HUES64 (cell line): Measurements from ENCODE around the gene GRK3. TPM values are rescaled to one million over a fixed set of nuclear protein-coding genes. Genes with fewer than 3 reads are reported as not detected.
"Not testable (repeated sequence)": the region's sequence is repeated elsewhere in the genome, so short reads cannot be mapped to it uniquely, and the experiment has no call there.

ENCODE experiments used
- H3K27ac ChIP-seq: 2 replicates; pipeline ENCODE4 v1.7.0; 2013; ENCODE audit warnings: low read depth, low read length, inconsistent platforms
- H3K27me3 ChIP-seq: 2 replicates; pipeline ENCODE4 v1.6.1; 2013; ENCODE audit warnings: mild to moderate bottlenecking, low read length; ENCODE audit not compliant: insufficient read depth
- H3K36me3 ChIP-seq: 2 replicates; pipeline ENCODE4 v1.6.1; 2013; ENCODE audit warnings: mild to moderate bottlenecking, low read length; ENCODE audit not compliant: insufficient read depth
- H3K4me1 ChIP-seq: 2 replicates; pipeline ENCODE4 v1.6.1; 2013; ENCODE audit warnings: mild to moderate bottlenecking, low read length, moderate library complexity; ENCODE audit not compliant: insufficient read depth
- H3K4me3 ChIP-seq: 2 replicates; pipeline ENCODE4 v1.5.1; 2013; ENCODE audit warnings: mild to moderate bottlenecking, low read length, moderate library complexity
- H3K9ac ChIP-seq: 2 replicates; pipeline ENCODE4 v1.6.1; 2013; ENCODE audit warnings: mild to moderate bottlenecking, low read depth, low read length
- H3K9me3 ChIP-seq: 2 replicates; pipeline ENCODE4 v1.6.1; 2013; ENCODE audit warnings: low read depth, low read length; ENCODE audit not compliant: insufficient read depth
- WGBS: fragments of 150-250, 120-280 bp; methylation state at CpG from one replicate; pipeline ENCODE4 v1.1.7; 2013; ENCODE audit warnings: missing lambda C conversion rate; 5-methylcytosine and 5-hydroxymethylcytosine counted together
- polyA plus RNA-seq, 2 experiments: library from polyadenylated mRNA; stranded (reverse); fragments of 50-300 nt; gene quantifications; one replicate each; pipeline ENCODE4 v1.2.3, GENCODE V29; 2013

GRK3 gene
- polyA plus RNA-seq (2013, experiment 1 of 2), result 11.2 TPM
- 11.3 TPM for polyA plus RNA-seq (2013, experiment 2 of 2)

GRCh38 chr22:25564320-25564978, at the start of gene GRK3:
Gene GRK3 (plus strand): TSS chr22:25564675. CDS start chr22:25565041, 366 bp downstream.
- peaks cover 17% of the 10 kb centered on the region for H3K27me3 ChIP-seq
- peak within 1 kb of the TSS; percentile 73 for H3K4me3 ChIP-seq
- no peaks in the 10 kb centered on the region for H3K9me3 ChIP-seq
- no peak within 1 kb of the TSS for H3K27ac ChIP-seq
- H3K36me3 ChIP-seq, result no peaks in the 10 kb centered on the region
- under 1% methylated on average over 73 of the region's 73 CpGs for WGBS
- H3K4me1 ChIP-seq, result peaks cover 36% of the 10 kb centered on the region
- H3K9ac ChIP-seq, result peak within 1 kb of the TSS; percentile 55

DNA sequence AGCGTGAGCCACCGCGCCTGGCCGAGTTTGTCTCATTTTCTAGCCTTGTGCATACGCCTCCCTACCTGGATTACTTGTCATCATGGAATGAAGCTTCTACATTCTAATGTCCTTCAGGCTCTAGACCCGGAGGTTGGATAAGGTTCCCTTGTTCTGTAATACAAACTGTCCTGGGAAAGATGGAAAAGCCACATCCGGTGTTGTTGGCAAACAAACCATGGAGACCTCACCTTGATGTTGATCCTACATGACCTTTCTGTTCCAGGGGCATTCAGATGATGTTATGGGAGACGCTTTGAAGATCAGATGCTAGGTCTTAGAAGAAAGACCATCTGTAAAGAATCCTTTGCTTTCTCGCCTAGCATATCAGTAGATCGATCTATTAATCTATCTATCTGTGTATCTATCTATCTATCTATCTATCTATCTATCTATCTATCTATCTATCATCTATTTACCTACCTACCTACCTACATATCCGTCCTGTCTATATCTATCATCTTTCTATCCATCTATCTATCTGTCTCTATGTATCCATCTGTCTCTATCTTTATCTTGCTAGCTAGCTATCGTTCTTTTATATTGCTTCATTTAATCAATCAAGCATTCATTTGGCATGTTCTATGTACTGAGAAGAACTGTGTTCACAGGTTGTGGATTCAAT, 46.3 kb upstream of the GRK3 start:
- H3K4me1 ChIP-seq, result peaks cover 11% of the 10 kb centered on the region
- H3K27ac ChIP-seq, result no peak overlapping the region
- H3K9me3 ChIP-seq, result no peaks in the 10 kb centered on the region
- H3K27me3 ChIP-seq, result no peaks in the 10 kb centered on the region
- H3K4me3 ChIP-seq, result no peak overlapping the region
- 94% methylated on average over 12 of the region's 12 CpGs for WGBS
- H3K36me3 ChIP-seq, result no peaks in the 10 kb centered on the region
- no peak overlapping the region for H3K9ac ChIP-seq

- no peaks in the 10 kb centered on the region for H3K4me1 ChIP-seq
- no peak overlapping the region for H3K9ac ChIP-seq
- H3K27me3 ChIP-seq, result no peaks in the 10 kb centered on the region
- 87% methylated on average over 1 of the region's 1 CpG for WGBS
- no peaks in the 10 kb centered on the region for H3K36me3 ChIP-seq
- 0 out of 2 replicates have a peak, but pooled peaks cover 4% of the 10 kb centered on the region for H3K9me3 ChIP-seq
- no peak overlapping the region for H3K27ac ChIP-seq
- H3K4me3 ChIP-seq, result no peak overlapping the region
Measured at GRCh38 chr22:25525376-25525775, 39.1 kb upstream of the GRK3 start.

DNA sequence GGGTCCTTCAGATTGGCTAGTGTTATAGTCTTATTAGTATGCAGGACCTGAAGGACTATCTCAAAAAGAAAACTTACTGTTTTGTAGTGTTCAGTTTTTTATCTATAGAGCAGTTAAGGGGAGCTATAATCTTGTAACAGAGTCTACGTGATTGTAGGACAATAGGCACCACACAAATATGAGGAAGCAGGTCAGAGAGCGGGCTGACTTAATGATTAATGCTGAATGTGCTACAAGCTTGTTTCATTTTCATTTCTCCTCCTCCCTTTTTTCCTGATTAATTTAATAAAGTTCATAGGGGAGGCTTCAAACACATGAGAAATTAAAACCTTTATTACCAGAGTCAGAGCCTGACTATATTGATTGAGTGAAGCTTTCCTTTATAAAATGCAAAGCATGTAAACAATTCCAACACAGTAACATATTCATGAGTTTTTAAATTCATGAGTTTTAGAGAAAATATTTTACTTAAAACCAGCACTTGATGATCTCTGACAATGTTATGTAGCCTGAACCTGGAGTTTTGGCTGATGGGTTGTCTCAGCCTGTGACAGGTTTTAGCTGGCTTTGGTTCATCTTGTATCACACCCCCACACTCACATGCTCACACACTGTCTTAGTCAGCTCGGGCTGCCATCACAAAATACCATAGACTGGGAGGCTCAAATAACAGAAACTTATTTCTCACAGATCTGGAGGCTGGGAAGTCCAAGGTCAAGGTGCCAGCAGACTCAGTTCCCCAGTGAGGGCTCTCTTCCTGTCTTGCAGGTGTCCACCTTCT, 38.5 kb upstream of the GRK3 start:
- H3K27ac ChIP-seq, H3K9ac ChIP-seq, H3K4me1 ChIP-seq, H3K4me3 ChIP-seq, H3K27me3 ChIP-seq, H3K36me3 ChIP-seq, H3K9me3 ChIP-seq: not testable (repeated sequence)
- WGBS, result 76% methylated on average over 3 of the region's 3 CpGs

GRCh38 chr22:25527016-25527415, 37.5 kb upstream of the GRK3 start:
- H3K27ac ChIP-seq, H3K9ac ChIP-seq, H3K4me1 ChIP-seq, H3K4me3 ChIP-seq, H3K9me3 ChIP-seq, H3K27me3 ChIP-seq, H3K36me3 ChIP-seq: not testable (repeated sequence)
- WGBS, result 100% methylated on average over 1 of the region's 1 CpG

DNA sequence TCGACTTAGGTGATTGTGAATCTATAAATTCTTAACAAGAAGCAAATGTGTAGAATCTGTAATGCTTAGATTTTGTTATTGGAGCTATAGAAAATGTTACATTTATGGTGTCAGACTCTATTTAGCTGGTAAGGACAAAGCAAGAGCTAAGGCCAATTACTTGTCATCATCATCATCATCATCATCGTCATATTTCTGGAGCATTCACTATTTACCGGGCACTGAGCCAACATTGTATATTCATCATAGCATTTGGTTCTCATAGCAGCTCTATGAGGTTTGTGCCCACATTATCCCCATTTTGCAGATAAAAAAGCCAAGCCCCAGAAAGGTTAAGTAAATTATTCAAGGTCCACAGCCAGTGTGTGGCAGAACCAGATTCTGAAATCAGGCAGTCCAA, 36.4 kb upstream of the GRK3 start:
- not testable (repeated sequence) for H3K27ac ChIP-seq, H3K4me1 ChIP-seq, H3K9me3 ChIP-seq, H3K9ac ChIP-seq, H3K4me3 ChIP-seq, H3K36me3 ChIP-seq, H3K27me3 ChIP-seq
- 81% methylated on average over 2 of the region's 3 CpGs for WGBS

DNA sequence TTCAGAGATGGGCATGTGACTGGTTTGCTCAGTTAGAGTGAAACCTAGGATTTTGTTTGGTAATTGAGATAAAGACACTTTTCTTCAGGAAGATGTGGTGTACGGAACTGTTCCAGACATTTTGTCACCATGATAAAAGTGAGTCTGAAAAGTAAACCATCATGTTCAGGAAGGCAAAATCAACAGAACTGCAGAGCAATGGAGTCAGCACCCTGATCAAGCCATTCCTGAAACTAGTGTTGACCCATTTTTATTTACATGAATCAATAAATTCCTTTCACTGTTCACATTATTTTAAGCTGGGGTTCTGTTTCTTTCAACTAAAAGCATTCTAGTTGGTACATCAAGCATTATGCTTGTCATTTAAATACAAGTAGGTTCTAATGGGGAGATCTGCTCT, 35.4 kb upstream of the GRK3 start:
- H3K27ac ChIP-seq, H3K9me3 ChIP-seq, H3K9ac ChIP-seq, H3K4me3 ChIP-seq, H3K4me1 ChIP-seq, H3K27me3 ChIP-seq, H3K36me3 ChIP-seq: not testable (repeated sequence)
- WGBS, result 89% methylated on average over 1 of the region's 1 CpG

GRCh38 chr22:25529541-25530137, 34.8 kb upstream of the GRK3 start:
- H3K9me3 ChIP-seq, H3K4me1 ChIP-seq, H3K27ac ChIP-seq, H3K4me3 ChIP-seq, H3K36me3 ChIP-seq, H3K27me3 ChIP-seq, H3K9ac ChIP-seq: not testable (repeated sequence)
- WGBS, result 97% methylated on average over 2 of the region's 4 CpGs

DNA sequence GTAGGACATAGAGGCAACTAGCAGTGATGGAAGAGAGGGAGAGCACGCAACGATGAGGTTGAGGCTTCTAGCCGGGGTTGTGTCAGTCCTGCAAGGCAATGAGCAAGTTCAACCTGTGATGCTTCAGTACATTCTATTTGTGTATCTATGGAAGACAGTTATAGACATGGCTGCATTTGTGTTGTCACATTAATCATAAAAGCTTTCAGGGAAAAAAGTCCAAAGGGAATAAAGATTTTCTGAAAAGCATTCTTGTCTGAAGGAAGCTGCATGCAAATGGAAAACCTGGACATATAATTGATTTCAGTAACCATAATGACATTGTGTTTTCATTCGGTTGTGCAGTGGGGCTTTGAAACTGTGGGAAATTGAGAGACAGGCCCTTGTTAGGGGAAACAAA, 32.8 kb upstream of the GRK3 start:
- H3K4me1 ChIP-seq, H3K4me3 ChIP-seq, H3K9me3 ChIP-seq, H3K9ac ChIP-seq, H3K36me3 ChIP-seq, H3K27me3 ChIP-seq, H3K27ac ChIP-seq: not testable (repeated sequence)
- WGBS, result 100% methylated on average over 1 of the region's 4 CpGs

DNA sequence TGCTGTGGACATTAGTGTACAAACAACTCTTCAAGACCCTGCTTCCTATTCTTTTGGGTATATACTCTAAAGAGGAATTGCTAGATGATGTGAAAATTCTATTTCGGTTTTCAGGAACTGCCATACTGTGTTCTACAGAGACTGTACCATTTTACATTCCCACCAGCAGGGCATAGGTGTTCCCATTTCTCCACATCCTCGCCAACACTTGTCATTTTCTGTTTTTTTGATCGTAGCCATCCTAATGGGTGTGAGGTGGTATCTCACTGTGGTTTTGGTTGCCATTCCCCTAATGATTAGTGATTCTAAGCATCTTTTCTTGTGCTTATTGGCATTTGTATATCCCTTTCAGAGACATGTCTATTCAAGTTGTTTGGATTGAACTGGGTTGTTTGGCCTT, 29.8 kb upstream of the GRK3 start:
- 100% methylated on average over 2 of the region's 3 CpGs for WGBS
- no peaks in the 10 kb centered on the region for H3K4me1 ChIP-seq
- H3K9me3 ChIP-seq, result no peaks in the 10 kb centered on the region
- H3K4me3 ChIP-seq, result no peak overlapping the region
- no peaks in the 10 kb centered on the region for H3K36me3 ChIP-seq
- H3K27ac ChIP-seq, result no peak overlapping the region
- no peaks in the 10 kb centered on the region for H3K27me3 ChIP-seq
- H3K9ac ChIP-seq, result no peak overlapping the region

DNA sequence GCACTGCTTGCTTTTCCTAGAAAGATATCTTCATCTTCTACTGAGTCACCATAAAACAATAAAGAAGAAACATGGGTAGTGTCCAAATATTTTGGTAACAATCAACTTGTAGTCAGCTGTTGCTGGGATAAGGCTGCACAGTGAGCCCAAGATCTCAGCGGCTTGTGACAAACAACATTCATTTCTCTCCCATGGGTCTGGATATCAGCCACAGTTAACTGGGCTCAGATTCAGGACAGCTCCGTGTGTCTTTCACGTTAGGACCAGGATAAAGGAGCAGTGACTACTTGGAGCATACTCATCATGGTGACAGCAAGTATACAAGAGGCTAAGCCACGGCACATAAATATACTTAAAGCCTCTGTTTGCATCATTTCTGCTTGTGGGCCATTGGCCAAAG, 27.9 kb upstream of the GRK3 start:
- no peak overlapping the region for H3K9ac ChIP-seq
- no peak overlapping the region for H3K27ac ChIP-seq
- 92% methylated on average over 4 of the region's 4 CpGs for WGBS
- H3K4me1 ChIP-seq, result no peaks in the 10 kb centered on the region
- H3K36me3 ChIP-seq, result no peaks in the 10 kb centered on the region
- no peaks in the 10 kb centered on the region for H3K9me3 ChIP-seq
- H3K4me3 ChIP-seq, result no peak overlapping the region
- H3K27me3 ChIP-seq, result no peaks in the 10 kb centered on the region
